K562 (cell line): ENCODE results near the gene EEF2K. TPM values are rescaled to one million over a fixed set of nuclear protein-coding genes. Genes with fewer than 3 reads are reported as not detected.

ENCODE experiments used
- E2F1 ChIP-seq: sonication (generic); formaldehyde crosslinking; IDR thresholded peaks from 2 replicates; pipeline ENCODE4 v1.8.1; 2023; ENCODE audit warnings: mild to moderate bottlenecking, missing genetic modification reagents, moderate library complexity
- FOXK2 ChIP-seq, 2 experiments: fragments of 450-650 bp; IDR thresholded peaks in 1 of 2; conservative IDR thresholded peaks in 1 of 2; 2 replicates each; pipeline ENCODE4 v1.6.1; 2016; ENCODE audit warnings: low read depth in 2 of 2, mild to moderate bottlenecking in 1 of 2
- ILF3 ChIP-seq: fragments of 450-650 bp; IDR thresholded peaks from 2 replicates; pipeline ENCODE4 v1.6.1; 2018; ENCODE audit warnings: antibody characterized with exemption, mild to moderate bottlenecking, moderate library complexity, borderline replicate concordance
- PREB ChIP-seq: sonication (generic); formaldehyde crosslinking; IDR thresholded peaks from 2 replicates; pipeline ENCODE4 v1.8.1; 2023; ENCODE audit warnings: mild to moderate bottlenecking, missing genetic modification reagents
- RBM14 ChIP-seq: fragments of 200-400 bp; formaldehyde crosslinking; IDR thresholded peaks from 2 replicates; pipeline ENCODE4 v1.6.1; 2018; ENCODE audit warnings: low read depth, mild to moderate bottlenecking, low read length, moderate library complexity, borderline replicate concordance; ENCODE audit not compliant: insufficient read depth
- SRF ChIP-seq, 2 experiments: fragments of 250-450, 450-650 bp in 1 of 2; sonication (Bioruptor Pico) in 1 of 2; sonication (generic) in 1 of 2; formaldehyde crosslinking; IDR thresholded peaks; 2 replicates each; pipeline versions ENCODE4 v1.5.0 to v1.5.1; 2020 to 2022; ENCODE audit warnings: mild to moderate bottlenecking in 1 of 2, missing genetic modification reagents in 1 of 2
- TRIM25 ChIP-seq: fragments of 450-650 bp; IDR thresholded peaks from 2 replicates; pipeline ENCODE4 v1.7.0; 2016; ENCODE audit warnings: borderline replicate concordance
- TRIM28 ChIP-seq: fragments of 450-650 bp; IDR thresholded peaks from 2 replicates; pipeline ENCODE4 v1.6.1; 2017
- ZBTB1 ChIP-seq: sonication (generic); formaldehyde crosslinking; IDR thresholded peaks from 2 replicates; pipeline ENCODE4 v1.8.1; 2023; ENCODE audit warnings: missing genetic modification reagents, low read depth, mild to moderate bottlenecking, borderline replicate concordance
- ZBTB8A ChIP-seq: fragments of 450-650 bp; IDR thresholded peaks from 2 replicates; pipeline ENCODE4 v1.6.1; 2018; ENCODE audit warnings: mild to moderate bottlenecking, moderate library complexity; ENCODE audit not compliant: partially characterized antibody
- ZNF324 ChIP-seq: fragments of 250-450 bp; sonication (Bioruptor Pico); IDR thresholded peaks from 2 replicates; pipeline ENCODE4 v1.4.0; 2020; ENCODE audit warnings: mild to moderate bottlenecking
- ZNF395 ChIP-seq: fragments of 200-800 bp; sonication (Bioruptor generic); IDR thresholded peaks from 2 replicates; pipeline ENCODE4 v1.6.1; 2017; ENCODE audit warnings: missing genetic modification characterization, missing compliant biosample characterization
- polyA plus RNA-seq, 8 experiments: library from polyadenylated mRNA; depleted of rRNA in 4 of 8; stranded (reverse) in 5 of 8; unstranded in 3 of 8; fragments of >200 nt; fragmentation: Nextera tagmentation in 2 of 8; fragmentation: Illumina TruSeq in 1 of 8; extraction: Ambion mirVana in 2 of 8; extraction: Trizol in 1 of 8; gene quantifications; 2 replicates each; pipeline versions ENCODE4 v1.2.1 to v1.2.3, GENCODE V29; 2011 to 2014; ENCODE audit warnings: inconsistent platforms in 1 of 8, missing spikeins in 1 of 8
- total RNA-seq, 7 experiments: library from RNA; depleted of rRNA in 6 of 7; stranded (reverse); fragments of >200 nt in 6 of 7; fragmentation: Illumina TruSeq in 2 of 7; extraction: Trizol in 2 of 7; gene quantifications; 2 replicates each; pipeline versions ENCODE4 v1.2.1 to v1.2.3, GENCODE V29; 2011 to 2021; ENCODE audit warnings: low replicate concordance in 1 of 7
- TF ChIP-seq, protein P1 (sequence below): fragments of 250-450 bp; sonication (Bioruptor Pico); IDR thresholded peaks from 2 replicates; pipeline ENCODE4 v1.8.0; 2021; ENCODE audit warnings: mild to moderate bottlenecking, moderate library complexity
- TF ChIP-seq, protein P2 (sequence below), 2 experiments: fragments of 450-650 bp in 1 of 2; IDR thresholded peaks; 2 replicates each; pipeline ENCODE4 v1.6.1; 2011 to 2017; ENCODE audit warnings: low read depth in 2 of 2, antibody characterized with exemption in 1 of 2, borderline replicate concordance in 1 of 2, low read length in 1 of 2, mild to moderate bottlenecking in 1 of 2, mixed read lengths in 1 of 2; ENCODE audit not compliant: control insufficient read depth in 1 of 2

The EEF2K gene
- total and polyA plus RNA-seq, 9 of the 15 experiments (the other 6 are each of a cell fraction or from before 2014, with no cell fraction given): 3.0 to 35.2 (median 12.2) TPM

GRCh38 chr16:22297871-22298733, 92.0 kb downstream of the EEF2K start (continued):
- TF ChIP-seq PREB (CRISPR knock-in tag) (peak; percentile 89; the same call in 1 of the 2 replicates), TRIM28 (peak; percentile 43; the same call in 1 of the 2 replicates), ZNF395 (peak; percentile 64), TRIM25 (no peak), ZNF324 (CRISPR knock-in tag) (no peak), ZBTB8A (peak; percentile 62), FOXK2 (conservative IDR thresholded peaks at IDR 0.05 in 1 of 2, IDR thresholded peaks at IDR 0.05 in 1 of 2; ENCODE audit: low read depth in 2 of 2) (peak; percentile 49 to 51; a peak in 3 of 4 replicates), SRF (CRISPR knock-in tag; IDR thresholded peaks at IDR 0.05) (peak in 1 of 2 experiments; percentile 64; a peak in 1 of 4 replicates), RBM14 (0 out of 2 replicates have a peak, but pooled peaks have one; percentile 8), ILF3 (peak; percentile 95), E2F1 (no peak), ZBTB1 (CRISPR knock-in tag) (peak; percentile 24; the same call in 1 of the 2 replicates)
- TF ChIP-seq, protein P1, sequence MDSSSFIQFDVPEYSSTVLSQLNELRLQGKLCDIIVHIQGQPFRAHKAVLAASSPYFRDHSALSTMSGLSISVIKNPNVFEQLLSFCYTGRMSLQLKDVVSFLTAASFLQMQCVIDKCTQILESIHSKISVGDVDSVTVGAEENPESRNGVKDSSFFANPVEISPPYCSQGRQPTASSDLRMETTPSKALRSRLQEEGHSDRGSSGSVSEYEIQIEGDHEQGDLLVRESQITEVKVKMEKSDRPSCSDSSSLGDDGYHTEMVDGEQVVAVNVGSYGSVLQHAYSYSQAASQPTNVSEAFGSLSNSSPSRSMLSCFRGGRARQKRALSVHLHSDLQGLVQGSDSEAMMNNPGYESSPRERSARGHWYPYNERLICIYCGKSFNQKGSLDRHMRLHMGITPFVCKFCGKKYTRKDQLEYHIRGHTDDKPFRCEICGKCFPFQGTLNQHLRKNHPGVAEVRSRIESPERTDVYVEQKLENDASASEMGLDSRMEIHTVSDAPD (CRISPR knock-in tag): no peak
- TF ChIP-seq, protein P2, sequence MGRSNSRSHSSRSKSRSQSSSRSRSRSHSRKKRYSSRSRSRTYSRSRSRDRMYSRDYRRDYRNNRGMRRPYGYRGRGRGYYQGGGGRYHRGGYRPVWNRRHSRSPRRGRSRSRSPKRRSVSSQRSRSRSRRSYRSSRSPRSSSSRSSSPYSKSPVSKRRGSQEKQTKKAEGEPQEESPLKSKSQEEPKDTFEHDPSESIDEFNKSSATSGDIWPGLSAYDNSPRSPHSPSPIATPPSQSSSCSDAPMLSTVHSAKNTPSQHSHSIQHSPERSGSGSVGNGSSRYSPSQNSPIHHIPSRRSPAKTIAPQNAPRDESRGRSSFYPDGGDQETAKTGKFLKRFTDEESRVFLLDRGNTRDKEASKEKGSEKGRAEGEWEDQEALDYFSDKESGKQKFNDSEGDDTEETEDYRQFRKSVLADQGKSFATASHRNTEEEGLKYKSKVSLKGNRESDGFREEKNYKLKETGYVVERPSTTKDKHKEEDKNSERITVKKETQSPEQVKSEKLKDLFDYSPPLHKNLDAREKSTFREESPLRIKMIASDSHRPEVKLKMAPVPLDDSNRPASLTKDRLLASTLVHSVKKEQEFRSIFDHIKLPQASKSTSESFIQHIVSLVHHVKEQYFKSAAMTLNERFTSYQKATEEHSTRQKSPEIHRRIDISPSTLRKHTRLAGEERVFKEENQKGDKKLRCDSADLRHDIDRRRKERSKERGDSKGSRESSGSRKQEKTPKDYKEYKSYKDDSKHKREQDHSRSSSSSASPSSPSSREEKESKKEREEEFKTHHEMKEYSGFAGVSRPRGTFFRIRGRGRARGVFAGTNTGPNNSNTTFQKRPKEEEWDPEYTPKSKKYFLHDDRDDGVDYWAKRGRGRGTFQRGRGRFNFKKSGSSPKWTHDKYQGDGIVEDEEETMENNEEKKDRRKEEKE (IDR thresholded peaks at IDR 0.05; ENCODE audit: borderline replicate concordance in 1 of 2, control insufficient read depth in 1 of 2, low read depth in 2 of 2, low read length in 1 of 2): 0 out of 4 replicates have a peak, but pooled peaks of 1 of the 2 experiments have one; percentile 83
